GM06990 (cell line): Measurements from ENCODE around the gene PTPRD.

Experiments used
- DNase-seq: peaks from one replicate; pipeline ENCODE4 v3.0.0-alpha.2; 2011; ENCODE audit not compliant: insufficient read length; ENCODE audit errors: extremely low read depth
- H3K27me3 ChIP-seq: replicated peaks from 2 replicates; pipeline ENCODE4 v1.6.0; 2011; ENCODE audit warnings: low read length; ENCODE audit not compliant: control insufficient read depth, insufficient read depth
- H3K36me3 ChIP-seq: 2 replicates; pipeline ENCODE4 v1.5.1; 2011; ENCODE audit warnings: low read length; ENCODE audit not compliant: control insufficient read depth, insufficient read depth
- H3K4me3 ChIP-seq: replicated peaks from 2 replicates; pipeline ENCODE4 v1.5.1; 2011; ENCODE audit warnings: low read depth, mild to moderate bottlenecking, control low read depth, low read length
- TF ChIP-seq, protein P1 (sequence below): IDR thresholded peaks from 2 replicates; pipeline ENCODE4 v1.5.1; 2011; ENCODE audit warnings: low read length, control low read depth, mild to moderate bottlenecking, inconsistent platforms; ENCODE audit not compliant: insufficient read depth, poor library complexity, severe bottlenecking

The PTPRD gene

DNA sequence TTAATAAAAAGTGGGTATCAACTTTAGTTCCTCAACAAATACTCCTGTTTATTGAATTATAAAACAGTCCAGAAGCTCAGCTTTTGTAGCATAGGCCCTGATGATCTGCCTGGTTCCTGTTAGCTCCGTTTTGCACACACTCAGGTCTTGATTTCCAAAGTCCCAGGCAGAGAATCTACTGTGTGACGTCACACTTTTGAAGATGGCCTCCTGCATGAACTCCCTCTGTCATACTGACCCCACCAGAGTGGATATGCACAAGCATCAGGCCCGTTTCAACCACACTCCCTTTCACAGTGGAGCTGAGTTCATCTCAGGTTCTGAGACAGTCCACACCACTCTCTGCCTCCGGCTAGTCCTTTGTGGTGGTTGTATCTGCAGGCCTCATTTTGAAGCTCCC, 353.1 kb downstream of the PTPRD start:
- DNase-seq: no peak
- no peaks in the 10 kb centered on the region for H3K27me3 ChIP-seq
- no peak overlapping the region for H3K4me3 ChIP-seq
- TF ChIP-seq, protein P1, sequence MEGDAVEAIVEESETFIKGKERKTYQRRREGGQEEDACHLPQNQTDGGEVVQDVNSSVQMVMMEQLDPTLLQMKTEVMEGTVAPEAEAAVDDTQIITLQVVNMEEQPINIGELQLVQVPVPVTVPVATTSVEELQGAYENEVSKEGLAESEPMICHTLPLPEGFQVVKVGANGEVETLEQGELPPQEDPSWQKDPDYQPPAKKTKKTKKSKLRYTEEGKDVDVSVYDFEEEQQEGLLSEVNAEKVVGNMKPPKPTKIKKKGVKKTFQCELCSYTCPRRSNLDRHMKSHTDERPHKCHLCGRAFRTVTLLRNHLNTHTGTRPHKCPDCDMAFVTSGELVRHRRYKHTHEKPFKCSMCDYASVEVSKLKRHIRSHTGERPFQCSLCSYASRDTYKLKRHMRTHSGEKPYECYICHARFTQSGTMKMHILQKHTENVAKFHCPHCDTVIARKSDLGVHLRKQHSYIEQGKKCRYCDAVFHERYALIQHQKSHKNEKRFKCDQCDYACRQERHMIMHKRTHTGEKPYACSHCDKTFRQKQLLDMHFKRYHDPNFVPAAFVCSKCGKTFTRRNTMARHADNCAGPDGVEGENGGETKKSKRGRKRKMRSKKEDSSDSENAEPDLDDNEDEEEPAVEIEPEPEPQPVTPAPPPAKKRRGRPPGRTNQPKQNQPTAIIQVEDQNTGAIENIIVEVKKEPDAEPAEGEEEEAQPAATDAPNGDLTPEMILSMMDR: no peak
- H3K36me3 ChIP-seq: no peaks in the 10 kb centered on the region

DNA sequence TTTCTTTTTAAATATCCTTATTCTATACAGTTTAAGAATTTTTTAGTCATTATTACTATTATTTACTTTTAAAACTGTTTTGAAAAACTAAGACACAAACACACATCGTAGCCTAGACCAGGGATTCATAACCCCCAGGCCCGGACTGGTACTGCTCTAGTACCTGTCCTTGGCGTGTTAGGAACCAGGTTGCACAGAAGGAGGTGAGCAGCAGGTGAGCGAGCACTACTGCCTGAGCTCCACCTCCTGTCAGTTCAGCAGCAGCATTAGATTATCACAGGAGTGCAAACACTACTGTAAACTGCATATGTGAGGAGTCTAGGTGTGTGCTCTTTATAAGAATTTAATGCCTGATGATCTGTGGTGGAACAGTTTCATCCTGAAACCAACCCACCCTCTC, 357.0 kb downstream of the PTPRD start:
- no peaks in the 10 kb centered on the region for H3K27me3 ChIP-seq
- no peaks in the 10 kb centered on the region for H3K36me3 ChIP-seq
- TF ChIP-seq, protein P1: no peak
- no peak for DNase-seq
- no peak overlapping the region for H3K4me3 ChIP-seq

DNA sequence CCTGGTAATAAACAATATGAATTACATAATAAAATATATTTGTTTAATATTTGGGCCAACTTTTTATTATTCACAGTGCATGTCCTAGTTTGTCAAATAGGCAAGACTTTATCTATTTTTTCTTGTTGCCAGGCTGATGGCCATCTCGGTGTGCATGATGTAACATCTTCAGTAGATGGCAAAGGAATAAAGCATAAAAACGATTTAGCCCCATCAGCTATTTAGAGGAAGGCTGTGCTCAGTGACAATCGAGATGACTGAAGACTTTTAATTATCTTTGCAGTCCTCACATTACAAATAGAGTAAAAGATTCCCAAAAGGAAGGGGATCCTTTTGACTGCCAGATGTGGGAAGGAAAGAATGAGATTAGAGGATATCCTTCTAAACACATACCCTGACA, 358.5 kb downstream of the PTPRD start:
- TF ChIP-seq, protein P1: no peak
- Histone ChIP-seq H3K27me3 (no peaks in the 10 kb centered on the region), H3K36me3 (no peaks in the 10 kb centered on the region), H3K4me3 (no peak overlapping the region)
- no peak for DNase-seq

DNA sequence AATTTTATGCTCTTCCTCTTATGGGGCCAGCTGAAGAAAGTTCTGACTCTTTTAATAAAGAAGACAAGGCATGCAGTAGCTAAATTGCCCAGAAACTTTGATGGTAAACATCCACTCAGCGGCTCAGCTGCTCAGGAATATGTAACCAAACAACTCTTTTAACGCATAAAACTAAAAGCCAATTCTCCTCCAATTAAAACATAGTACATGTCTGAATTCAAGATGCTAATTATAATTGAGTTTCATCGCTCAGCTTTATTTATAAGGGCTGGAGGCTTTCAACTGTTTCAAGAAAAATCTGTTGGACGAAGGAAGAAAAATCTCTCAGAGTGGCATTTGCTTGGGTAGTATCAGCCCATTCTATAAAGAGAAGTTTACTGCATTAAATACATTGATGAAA, 359.5 kb downstream of the PTPRD start:
- Histone ChIP-seq H3K27me3 (no peaks in the 10 kb centered on the region), H3K4me3 (no peak overlapping the region), H3K36me3 (no peaks in the 10 kb centered on the region)
- DNase-seq: no peak
- TF ChIP-seq, protein P1: no peak

DNA sequence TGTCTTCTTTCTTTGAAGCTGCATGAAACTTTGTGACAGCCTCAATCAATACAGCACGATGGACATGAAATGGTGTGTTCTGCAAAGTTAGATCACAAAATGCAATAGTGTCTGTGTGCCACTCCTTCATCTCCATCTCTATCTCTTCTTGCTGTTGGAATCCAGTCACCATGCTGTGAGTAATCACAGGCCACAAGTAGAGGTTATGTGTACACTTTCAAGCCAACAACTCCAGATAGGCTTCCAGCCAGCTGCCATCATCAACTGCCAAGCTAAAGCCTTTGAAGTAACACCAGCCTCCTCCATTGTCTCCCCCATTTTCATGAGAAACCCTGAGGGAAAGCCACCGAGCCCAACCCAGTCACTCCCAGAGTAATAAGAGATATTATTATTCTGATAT, 360.6 kb downstream of the PTPRD start:
- H3K27me3 ChIP-seq: no peaks in the 10 kb centered on the region
- H3K4me3 ChIP-seq: no peak overlapping the region
- no peaks in the 10 kb centered on the region for H3K36me3 ChIP-seq
- TF ChIP-seq, protein P1: no peak
- no peak for DNase-seq

DNA sequence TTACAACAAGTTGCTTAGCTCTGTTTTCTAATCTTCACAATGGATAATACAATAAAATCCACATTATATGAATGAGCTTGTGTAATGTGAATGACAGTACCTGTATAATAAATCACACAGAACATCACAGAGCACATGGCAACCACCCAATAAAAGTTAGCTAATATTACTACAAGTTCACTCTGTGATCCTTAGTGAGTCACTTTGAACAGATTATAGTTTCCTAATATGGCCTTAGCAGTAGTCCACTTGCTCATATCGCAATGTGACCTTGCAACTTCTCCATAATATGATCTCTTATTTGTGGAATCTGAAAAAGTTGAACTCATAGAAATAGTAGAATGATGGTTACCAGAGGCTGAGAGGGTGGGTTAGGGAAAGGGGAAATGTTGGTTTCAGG, 361.3 kb downstream of the PTPRD start:
- no peak for DNase-seq

More for the DNA sequence above, 361.3 kb downstream of the PTPRD start:
- no peak overlapping the region for H3K4me3 ChIP-seq
- TF ChIP-seq, protein P1: no peak
- no peaks in the 10 kb centered on the region for H3K36me3 ChIP-seq
- no peaks in the 10 kb centered on the region for H3K27me3 ChIP-seq
